Neural cell (in vitro differentiated cells): Measurements from ENCODE around the gene MCFD2. TPM values are rescaled to one million over a fixed set of nuclear protein-coding genes. Genes with fewer than 3 reads are reported as not detected.

Source experiments
- H2AFZ ChIP-seq: fragments of 200-600, 300-800 bp; sonication (generic), shearing (Covaris generic); 2 replicates; pipeline ENCODE4 v1.6.0; 2014; ENCODE audit warnings: low read depth, mild to moderate bottlenecking, antibody characterized with exemption, low read length, moderate library complexity
- H3F3A ChIP-seq: fragments of 200-600 bp; shearing (Covaris generic); 2 replicates; pipeline ENCODE4 v1.6.1; 2016; ENCODE audit warnings: mild to moderate bottlenecking, moderate library complexity, mixed read lengths, antibody characterized with exemption, low read length; ENCODE audit not compliant: insufficient read depth, poor library complexity, severe bottlenecking
- H3K27ac ChIP-seq: fragments of 200-600, 300-800 bp; sonication (generic), shearing (Covaris generic); 2 replicates; pipeline ENCODE4 v1.5.1; 2014; ENCODE audit warnings: mild to moderate bottlenecking, low read length, moderate library complexity
- H3K27me3 ChIP-seq: fragments of 300-800, 200-600 bp; sonication (generic), shearing (Covaris generic); 2 replicates; pipeline ENCODE4 v1.6.0; 2014; ENCODE audit warnings: mild to moderate bottlenecking, low read depth, low read length, moderate library complexity; ENCODE audit not compliant: insufficient read depth
- H3K36me3 ChIP-seq: fragments of 300-800, 200-600 bp; sonication (generic), shearing (Covaris generic); 2 replicates; pipeline ENCODE4 v1.5.1; 2014; ENCODE audit warnings: mild to moderate bottlenecking, antibody characterized with exemption, low read length, moderate library complexity; ENCODE audit not compliant: insufficient read depth
- H3K4me2 ChIP-seq: fragments of 300-800, 200-600 bp; sonication (generic), shearing (Covaris generic); 2 replicates; pipeline ENCODE4 v1.6.0; 2014; ENCODE audit warnings: mild to moderate bottlenecking, low read length
- H3K4me3 ChIP-seq: fragments of 300-800, 200-600 bp; sonication (generic), shearing (Covaris generic); 2 replicates; pipeline ENCODE4 v1.5.1; 2014; ENCODE audit warnings: mild to moderate bottlenecking, low read length, moderate library complexity
- H3K79me2 ChIP-seq: fragments of 200-600 bp; shearing (Covaris generic); replicated peaks from 2 replicates; pipeline ENCODE4 v1.6.0; 2014; ENCODE audit warnings: mild to moderate bottlenecking, low read length, moderate library complexity; ENCODE audit not compliant: insufficient read depth
- H3K9ac ChIP-seq: fragments of 300-800, 200-600 bp; sonication (generic), shearing (Covaris generic); 2 replicates; pipeline ENCODE4 v1.6.1; 2016; ENCODE audit warnings: mild to moderate bottlenecking, low read length, mixed read lengths
- H3K9me2 ChIP-seq: fragments of 200-600 bp; shearing (Covaris generic); 2 replicates; pipeline ENCODE4 v1.6.1; 2016; ENCODE audit warnings: mild to moderate bottlenecking, low read length, mixed read lengths; ENCODE audit not compliant: insufficient read depth
- H3K9me3 ChIP-seq: fragments of 200-600, 300-800 bp; sonication (generic), shearing (Covaris generic); 2 replicates; pipeline ENCODE4 v1.6.1; 2016; ENCODE audit warnings: mild to moderate bottlenecking, mixed run types, low read length, moderate library complexity, mixed read lengths
- H4K20me1 ChIP-seq: fragments of 200-600 bp; shearing (Covaris generic); 2 replicates; pipeline ENCODE4 v1.6.1; 2016; ENCODE audit warnings: mild to moderate bottlenecking, mixed run types; ENCODE audit not compliant: insufficient read depth
- CTCF ChIP-seq: fragments of 450-650 bp; IDR thresholded peaks from 2 replicates; pipeline ENCODE4 v1.5.1; 2014; ENCODE audit warnings: antibody characterized with exemption, mild to moderate bottlenecking, moderate library complexity; ENCODE audit not compliant: poor library complexity, severe bottlenecking
- EP300 ChIP-seq: fragments of 450-650 bp; conservative IDR thresholded peaks from 2 replicates; pipeline ENCODE4 v1.6.1; 2014; ENCODE audit warnings: antibody characterized with exemption, mild to moderate bottlenecking, moderate library complexity; ENCODE audit not compliant: poor library complexity, severe bottlenecking
- EZH2 ChIP-seq: fragments of 200-600, 300-800 bp; shearing (Covaris generic), sonication (generic); IDR thresholded peaks from 2 replicates; pipeline ENCODE4 v1.6.1; 2014; ENCODE audit warnings: antibody characterized with exemption, low read length, borderline replicate concordance, mild to moderate bottlenecking; ENCODE audit not compliant: insufficient read depth, poor library complexity, severe bottlenecking
- MXI1 ChIP-seq: fragments of 450-650 bp; conservative IDR thresholded peaks from 2 replicates; pipeline ENCODE4 v1.6.1; 2014; ENCODE audit warnings: antibody characterized with exemption, mild to moderate bottlenecking; ENCODE audit not compliant: poor library complexity, severe bottlenecking
- POLR2AphosphoS5 ChIP-seq: IDR thresholded peaks from 2 replicates; pipeline ENCODE4 v1.6.1; 2012
- RAD21 ChIP-seq: fragments of 450-650 bp; conservative IDR thresholded peaks from 2 replicates; pipeline ENCODE4 v1.6.1; 2014; ENCODE audit warnings: antibody characterized with exemption, mild to moderate bottlenecking, moderate library complexity
- REST ChIP-seq: IDR thresholded peaks from 2 replicates; pipeline ENCODE4 v1.6.1; 2012; ENCODE audit warnings: borderline replicate concordance
- SMC3 ChIP-seq: fragments of 450-650 bp; conservative IDR thresholded peaks from 2 replicates; pipeline ENCODE4 v1.6.1; 2014; ENCODE audit warnings: antibody characterized with exemption, mild to moderate bottlenecking, moderate library complexity; ENCODE audit not compliant: poor library complexity
- TAF1 ChIP-seq: IDR thresholded peaks from 2 replicates; pipeline ENCODE4 v1.6.1; 2012; ENCODE audit warnings: low read depth
- polyA plus RNA-seq: library from polyadenylated mRNA; depleted of rRNA; stranded (reverse); fragments of >200 nt; gene quantifications from 2 replicates; pipeline ENCODE4 v1.2.3, GENCODE V29; 2014

MCFD2 gene
- polyA plus RNA-seq, 1 donor from 2014 or later, result 78.8 TPM

GRCh38 chr2:46873604-46874068 is 42.0 kb downstream of the MCFD2 start:
- Histone ChIP-seq H3K9ac (no peak overlapping the region), H3K4me2 (no peak overlapping the region), H3K27ac (no peak overlapping the region)

GRCh38 chr2:46872902-46873603 is 42.6 kb downstream of the MCFD2 start:
- no peak for TF ChIP-seq TAF1
- no peak for TF ChIP-seq EP300
- Histone ChIP-seq H3K9me2 (no peaks in the 10 kb centered on the region), H3K4me2 (no peak overlapping the region), H3K79me2 (no peaks in the 10 kb centered on the region), H3K27me3 (no peaks in the 10 kb centered on the region), H3K9ac (no peak overlapping the region), H3K9me3 (no peaks in the 10 kb centered on the region), H3K36me3 (no peaks in the 10 kb centered on the region), H2AFZ (no peak overlapping the region), H4K20me1 (no peaks in the 10 kb centered on the region), H3F3A (no peaks in the 10 kb centered on the region), H3K27ac (no peak overlapping the region), H3K4me3 (no peak overlapping the region)

More at GRCh38 chr2:46873604-46874068, 42.0 kb downstream of the MCFD2 start:
- no peak overlapping the region for H3K4me3 ChIP-seq
- no peaks in the 10 kb centered on the region for H3F3A ChIP-seq
- no peaks in the 10 kb centered on the region for H3K9me3 ChIP-seq
- no peaks in the 10 kb centered on the region for H3K79me2 ChIP-seq
- no peaks in the 10 kb centered on the region for H3K36me3 ChIP-seq
- TF ChIP-seq TAF1 (no peak), POLR2AphosphoS5 (no peak), MXI1 (no peak)
- no peaks in the 10 kb centered on the region for H3K27me3 ChIP-seq
- H4K20me1 ChIP-seq, result no peaks in the 10 kb centered on the region
- H3K9me2 ChIP-seq, result no peaks in the 10 kb centered on the region
- H2AFZ ChIP-seq, result no peak overlapping the region

- H3K9ac ChIP-seq, result no peak overlapping the region
Measured at GRCh38 chr2:46871976-46872381, 43.6 kb downstream of the MCFD2 start.

More at GRCh38 chr2:46871976-46872381, 43.6 kb downstream of the MCFD2 start:
- no peak overlapping the region for H3K4me3 ChIP-seq
- no peaks in the 10 kb centered on the region for H3K27me3 ChIP-seq
- H2AFZ ChIP-seq, result no peak overlapping the region
- H3K27ac ChIP-seq, result no peak overlapping the region
- H3K36me3 ChIP-seq, result no peaks in the 10 kb centered on the region
- H3K9me3 ChIP-seq, result no peaks in the 10 kb centered on the region
- H3K9me2 ChIP-seq, result no peaks in the 10 kb centered on the region
- H4K20me1 ChIP-seq, result no peaks in the 10 kb centered on the region
- TF ChIP-seq EP300 (no peak), MXI1 (no peak), TAF1 (no peak), CTCF (no peak), EZH2 (no peak), SMC3 (no peak), POLR2AphosphoS5 (no peak), REST (no peak), RAD21 (no peak)
- no peak overlapping the region for H3K4me2 ChIP-seq
- no peaks in the 10 kb centered on the region for H3F3A ChIP-seq
- H3K79me2 ChIP-seq, result no peaks in the 10 kb centered on the region
